ENCODE results near the gene NDUFA8. TPM values are rescaled to one million over a fixed set of nuclear protein-coding genes. Genes with fewer than 3 reads are reported as not detected.

The NDUFA8 gene
- total RNA-seq, 1 experiment from 2014 or later, result 68.6 TPM

DNA sequence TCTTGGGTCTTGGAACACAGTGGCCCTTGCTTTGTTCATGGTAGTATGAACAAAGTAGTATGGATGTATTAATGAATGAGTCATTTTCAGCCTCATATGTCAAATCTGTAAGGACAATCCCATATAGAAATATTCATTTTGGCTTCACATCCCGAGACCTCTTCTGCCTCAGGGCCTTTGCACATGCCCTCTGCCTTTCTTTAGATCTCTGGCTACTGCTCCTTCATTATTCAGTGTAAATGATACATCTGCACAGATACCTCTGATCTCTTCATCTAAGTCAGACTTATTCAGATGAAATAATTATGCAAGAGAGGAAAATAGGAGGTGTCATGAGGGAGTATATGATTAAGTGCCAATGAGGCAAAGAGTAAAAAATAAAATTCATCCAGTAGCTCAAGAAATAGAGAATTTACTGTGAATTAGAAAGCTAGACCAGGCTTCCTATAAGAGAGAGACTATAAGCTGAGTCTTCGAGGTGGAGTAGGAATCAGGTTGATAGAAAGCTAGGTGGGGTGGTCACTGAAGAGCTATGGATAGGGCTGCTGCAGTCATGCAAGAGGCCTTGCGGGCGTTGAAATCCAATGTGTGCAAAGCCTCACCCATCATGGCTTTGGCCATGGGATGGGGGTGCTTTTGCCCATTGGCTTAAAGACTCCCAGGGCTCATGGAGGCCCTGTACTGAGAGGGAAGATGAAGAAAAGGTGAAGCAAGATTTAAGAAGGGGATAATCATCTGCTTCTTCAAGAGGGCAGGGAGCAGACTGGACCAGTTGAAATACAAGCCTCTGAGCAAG, 62.8 kb downstream of the NDUFA8 start:
- no peak for DNase-seq (ENCODE audit: low read depth, low spot score)
- in situ Hi-C loops (cut with HindIII; ENCODE audit: low pct_unique_long_range_greater_than_20kb, low sequenced_read_pairs), result no loop called here

DNA sequence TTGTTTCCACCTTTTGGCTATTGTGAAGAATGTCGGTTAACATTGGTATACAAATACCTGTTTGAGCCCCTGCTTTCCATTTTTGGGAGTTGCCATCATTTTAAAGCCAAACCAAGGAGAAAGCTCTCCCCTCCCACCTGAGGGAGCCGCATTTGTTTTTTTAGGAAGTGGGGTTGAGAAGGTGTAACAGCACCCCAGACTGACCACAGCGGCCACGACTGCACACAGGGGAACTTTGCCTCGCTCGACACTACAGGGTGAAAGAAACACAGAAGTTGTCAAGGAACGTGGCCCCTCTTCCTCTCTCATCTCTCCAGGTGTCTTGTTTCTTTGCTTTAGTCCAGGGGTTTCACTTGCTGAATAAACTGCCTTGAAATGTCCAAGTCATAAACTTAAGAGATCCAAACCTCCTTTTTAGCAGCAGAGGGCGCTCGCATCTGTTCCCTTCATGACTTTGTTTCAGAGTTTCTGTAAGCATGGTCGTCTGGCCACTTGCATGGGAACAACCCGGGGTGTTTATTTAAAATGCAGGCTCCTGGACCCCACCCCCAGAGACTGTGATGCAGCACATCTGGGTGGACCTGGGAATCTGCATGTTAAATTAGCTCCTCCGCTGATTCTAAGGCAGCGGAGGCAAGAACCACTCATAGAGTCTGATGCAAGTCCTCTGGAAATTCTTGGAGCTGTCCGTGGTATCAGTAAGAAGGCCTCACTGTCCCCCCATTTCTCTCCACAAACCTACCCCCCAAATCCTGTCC, 64.4 kb downstream of the NDUFA8 start:
- in situ Hi-C loops (cut with HindIII; ENCODE audit: low pct_unique_long_range_greater_than_20kb, low sequenced_read_pairs), result no loop called here
- peak; percentile 78 for DNase-seq (ENCODE audit: low read depth, low spot score)

Small RNAs within 50 kb of the gene (small RNA-seq; reads per million reads assigned to genes)
- gene MIR4478, result 0 reads per million in 2 experiments

Other genes starting within 250 kb of the NDUFA8 start
- 1.4 and 1.6 TPM in 2 replicates for gene TTLL11, start 66.5 kb downstream of the NDUFA8 start, total RNA-seq (2014; rRNA removed; shearing (Covaris generic))
- 0.32 TPM in 1 of 2 replicates, not detected in the other for gene MORN5, start 129 bp upstream of the NDUFA8 start, total RNA-seq (2014; rRNA removed; shearing (Covaris generic))
- 2.3 and 2.4 TPM in 2 replicates for gene LHX6, start 69.2 kb upstream of the NDUFA8 start, total RNA-seq (2014; rRNA removed; shearing (Covaris generic))
- 18.0 and 22.5 TPM in 2 replicates for gene RBM18, start 105.1 kb upstream of the NDUFA8 start, total RNA-seq (2014; rRNA removed; shearing (Covaris generic))
- gene MRRF, start 105.1 kb upstream of the NDUFA8 start, total RNA-seq (2014; rRNA removed; shearing (Covaris generic)), result 94.4 and 101 TPM in 2 replicates
- gene PTGS1, start 211.2 kb upstream of the NDUFA8 start, total RNA-seq (2014; rRNA removed; shearing (Covaris generic)), result 0.03 and 0.53 TPM in 2 replicates